Chondrocyte (in vitro differentiated cells): Measurements from ENCODE around the gene SAMD9L. TPM values are rescaled to one million over a fixed set of nuclear protein-coding genes. Genes with fewer than 3 reads are reported as not detected.
A peak's percentile ranks its signal among the peaks of the same experiment; 100 is the strongest.

ENCODE experiments used
- DNase-seq: peaks from one replicate; pipeline ENCODE4 v3.0.0; 2021; ENCODE audit warnings: mixed read lengths, low spot score
- H3K27ac Mint-ChIP-seq: one replicate; pipeline ENCODE4 v1.8.0; 2021; ENCODE audit warnings: mild to moderate bottlenecking, moderate library complexity, mixed read lengths; ENCODE audit not compliant: unreplicated experiment
- H3K27me3 Mint-ChIP-seq: 2 replicates; pipeline ENCODE4 v1.8.0; 2021; ENCODE audit warnings: low read depth, mixed read lengths
- H3K36me3 Mint-ChIP-seq: 2 replicates; pipeline ENCODE4 v1.8.0; 2021; ENCODE audit warnings: low read depth, mixed read lengths
- H3K4me1 Mint-ChIP-seq: 2 replicates; pipeline ENCODE4 v1.8.0; 2021; ENCODE audit warnings: low read depth, mild to moderate bottlenecking, mixed read lengths
- H3K4me3 Mint-ChIP-seq: one replicate; pipeline ENCODE4 v1.8.0; 2021; ENCODE audit warnings: mild to moderate bottlenecking, moderate library complexity, mixed read lengths; ENCODE audit not compliant: unreplicated experiment
- H3K9me3 Mint-ChIP-seq: 2 replicates; pipeline ENCODE4 v1.8.0; 2021; ENCODE audit warnings: low read depth, mixed read lengths
- total RNA-seq: library from RNA; stranded (reverse); gene quantifications from 3 replicates; pipeline ENCODE4 v1.2.1, GENCODE V29; 2021
- TF ChIP-seq, protein P1 (sequence below): fragments of 200-600 bp; sonication (generic); IDR thresholded peaks from 2 replicates; pipeline ENCODE4 v1.5.0; 2021; ENCODE audit warnings: antibody characterized with exemption, mild to moderate bottlenecking, moderate library complexity

The SAMD9L gene
- total RNA-seq, 1 donor from 2014 or later = 6.9 TPM

DNA sequence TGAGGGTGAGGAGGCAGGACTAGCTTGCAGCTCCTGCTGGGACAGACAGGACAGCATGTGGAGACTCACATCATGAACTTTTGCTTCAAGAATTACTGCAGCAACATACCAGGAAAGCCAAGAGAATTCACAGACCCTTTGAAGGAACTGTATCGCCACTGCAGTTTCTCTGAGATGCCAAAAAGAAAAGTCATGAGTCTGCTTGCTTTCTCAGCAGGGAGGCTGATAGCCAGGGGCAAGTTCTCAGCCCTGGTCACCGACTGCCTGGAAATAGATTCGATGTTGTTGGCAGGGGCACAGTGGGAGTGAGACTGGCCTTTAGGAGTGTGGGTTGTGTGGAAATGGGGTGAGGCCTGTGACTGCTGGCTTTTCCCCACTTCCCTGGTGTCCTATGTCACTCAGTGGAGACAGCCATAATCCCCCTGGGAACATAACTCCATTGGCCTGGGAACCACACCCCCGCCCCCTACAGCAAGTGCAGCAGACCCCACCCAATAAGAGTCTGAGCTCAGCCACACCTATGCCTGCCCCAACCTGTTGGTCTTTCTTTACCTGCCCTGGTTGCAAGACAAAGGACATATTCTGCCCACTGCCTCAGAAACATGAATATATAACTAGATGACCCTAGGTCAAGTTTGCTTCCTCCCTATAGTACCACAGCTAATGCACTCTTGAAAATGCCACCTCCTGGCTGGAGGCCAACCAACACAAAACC is 28.8 kb downstream of the SAMD9L start:
- TF ChIP-seq, protein P1, sequence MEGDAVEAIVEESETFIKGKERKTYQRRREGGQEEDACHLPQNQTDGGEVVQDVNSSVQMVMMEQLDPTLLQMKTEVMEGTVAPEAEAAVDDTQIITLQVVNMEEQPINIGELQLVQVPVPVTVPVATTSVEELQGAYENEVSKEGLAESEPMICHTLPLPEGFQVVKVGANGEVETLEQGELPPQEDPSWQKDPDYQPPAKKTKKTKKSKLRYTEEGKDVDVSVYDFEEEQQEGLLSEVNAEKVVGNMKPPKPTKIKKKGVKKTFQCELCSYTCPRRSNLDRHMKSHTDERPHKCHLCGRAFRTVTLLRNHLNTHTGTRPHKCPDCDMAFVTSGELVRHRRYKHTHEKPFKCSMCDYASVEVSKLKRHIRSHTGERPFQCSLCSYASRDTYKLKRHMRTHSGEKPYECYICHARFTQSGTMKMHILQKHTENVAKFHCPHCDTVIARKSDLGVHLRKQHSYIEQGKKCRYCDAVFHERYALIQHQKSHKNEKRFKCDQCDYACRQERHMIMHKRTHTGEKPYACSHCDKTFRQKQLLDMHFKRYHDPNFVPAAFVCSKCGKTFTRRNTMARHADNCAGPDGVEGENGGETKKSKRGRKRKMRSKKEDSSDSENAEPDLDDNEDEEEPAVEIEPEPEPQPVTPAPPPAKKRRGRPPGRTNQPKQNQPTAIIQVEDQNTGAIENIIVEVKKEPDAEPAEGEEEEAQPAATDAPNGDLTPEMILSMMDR = no peak
- Mint-ChIP-seq H3K36me3 (peaks cover 11% of the 10 kb centered on the region), H3K9me3 (peaks cover 21% of the 10 kb centered on the region), H3K27ac (peak overlapping the region; percentile 66), H3K27me3 (peaks cover 9% of the 10 kb centered on the region), H3K4me1 (peaks cover 50% of the 10 kb centered on the region), H3K4me3 (no peak overlapping the region)
- DNase-seq = no peak

DNA sequence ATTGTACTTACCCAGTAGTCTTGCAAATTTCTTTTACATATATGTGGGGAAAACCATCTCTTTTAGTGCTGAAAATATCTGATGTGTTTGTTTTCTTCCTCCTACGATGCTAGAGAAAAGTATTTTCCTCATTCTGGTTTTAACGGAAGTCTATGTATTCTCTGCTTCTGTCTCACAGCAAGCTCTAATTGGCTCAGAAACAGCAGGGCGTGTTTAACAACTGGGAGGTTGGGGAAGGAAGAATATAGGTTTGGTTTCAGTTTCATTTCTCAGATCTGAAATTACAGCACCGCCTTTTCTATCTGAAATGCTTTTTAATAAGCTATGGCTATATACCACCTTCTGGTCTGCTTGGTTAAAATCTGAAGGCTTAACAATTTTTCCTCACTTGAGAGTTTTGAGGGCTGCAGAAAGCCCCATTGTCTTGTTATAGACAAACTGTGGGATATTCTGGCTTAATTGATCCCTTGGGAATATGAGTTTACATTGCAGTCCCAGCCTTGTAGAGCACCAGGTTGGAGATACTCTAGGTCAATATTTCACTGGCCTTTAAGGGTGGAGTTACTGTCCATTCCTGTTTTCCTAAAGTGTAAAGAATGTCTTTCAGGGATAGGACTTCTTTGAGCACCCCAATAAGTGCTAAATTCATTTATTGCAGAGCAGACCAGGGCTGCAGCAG is 30.2 kb downstream of the SAMD9L start, which contains the start of gene SAMD9:
TSS of gene SAMD9 (minus strand) at position 128 of the 679 bp plus-strand sequence. CDS start 11,882 bp downstream, outside the sequence.
- Mint-ChIP-seq H3K4me1 (peaks cover 50% of the 10 kb centered on the region), H3K9me3 (peaks cover 10% of the 10 kb centered on the region), H3K4me3 (peak within 1 kb of the TSS; percentile 54), H3K27ac (peak within 1 kb of the TSS; percentile 74), H3K36me3 (peaks cover 13% of the 10 kb centered on the region), H3K27me3 (no peaks in the 10 kb centered on the region)
- DNase-seq = no peak
- TF ChIP-seq, protein P1 = no peak

DNA sequence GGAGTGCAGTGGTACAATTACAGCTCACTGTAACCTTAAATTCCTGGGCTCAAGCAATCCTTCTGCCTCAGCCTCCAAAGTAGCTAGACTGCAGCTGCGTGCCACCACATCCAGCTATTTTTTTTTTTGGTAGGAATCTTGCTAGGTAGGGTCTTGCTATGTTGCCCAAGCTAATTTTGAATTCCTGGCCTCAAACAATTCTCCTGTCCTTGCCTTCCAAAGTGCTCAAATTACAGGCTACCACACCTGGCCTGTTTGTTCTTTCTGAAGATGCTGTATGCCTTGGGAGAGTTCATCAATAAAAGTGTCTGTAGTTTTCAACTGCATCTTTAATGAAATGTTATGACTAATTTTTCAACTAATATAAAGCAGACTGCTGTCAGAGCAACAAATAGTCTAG is 30.9 kb downstream of the SAMD9L start:
- Mint-ChIP-seq H3K9me3 (peaks cover 9% of the 10 kb centered on the region), H3K27me3 (no peaks in the 10 kb centered on the region), H3K36me3 (peaks cover 12% of the 10 kb centered on the region), H3K4me1 (peaks cover 50% of the 10 kb centered on the region), H3K4me3 (peak overlapping the region; percentile 54), H3K27ac (no peak overlapping the region)
- TF ChIP-seq, protein P1 = no peak
- DNase-seq = no peak

DNA sequence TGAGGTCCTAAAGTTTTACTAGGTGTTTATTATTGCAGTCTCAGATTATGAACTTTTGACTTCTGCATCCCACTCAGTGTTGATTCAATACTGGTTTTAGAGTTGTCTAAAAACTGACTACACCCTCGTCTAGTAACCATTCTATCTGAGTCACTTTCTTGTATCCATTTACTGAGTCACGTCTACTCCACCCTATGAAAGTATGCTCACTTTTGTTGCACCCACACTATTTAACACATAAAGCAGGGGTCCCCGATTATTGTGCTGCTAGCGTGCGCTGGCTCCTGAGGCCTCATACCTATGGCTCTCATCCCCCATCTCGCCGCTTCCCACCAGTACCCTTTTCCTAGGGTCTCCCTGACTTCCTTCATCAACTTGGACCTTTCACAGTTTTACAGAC is 32.4 kb downstream of the SAMD9L start:
- H3K36me3 Mint-ChIP-seq = peaks cover 18% of the 10 kb centered on the region
- H3K27ac Mint-ChIP-seq = peak overlapping the region; percentile 15
- H3K4me1 Mint-ChIP-seq = peaks cover 50% of the 10 kb centered on the region
- no peak overlapping the region for H3K4me3 Mint-ChIP-seq
- H3K9me3 Mint-ChIP-seq = peaks cover 14% of the 10 kb centered on the region
- DNase-seq = no peak
- H3K27me3 Mint-ChIP-seq = no peaks in the 10 kb centered on the region
- TF ChIP-seq, protein P1 = no peak

DNA sequence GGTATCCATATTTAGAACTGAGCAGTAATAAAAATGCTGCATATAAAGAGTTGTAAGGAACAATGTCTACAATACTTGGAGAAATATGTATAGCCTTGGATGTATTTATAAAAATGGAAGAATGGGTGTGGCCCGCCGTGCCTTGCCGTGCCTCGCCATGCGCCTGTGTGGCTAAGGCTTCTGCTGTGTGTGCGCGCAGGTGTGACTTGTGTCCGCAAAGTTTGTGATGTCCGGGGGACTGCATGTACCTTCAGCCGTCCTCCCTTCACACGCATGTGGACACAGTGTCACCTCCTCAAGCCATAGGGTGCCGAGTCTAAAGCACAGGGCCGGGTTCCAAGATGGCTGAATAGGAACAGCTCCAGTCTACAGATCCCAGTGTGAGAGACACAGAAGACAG is 40.2 kb downstream of the SAMD9L start:
- peaks cover 52% of the 10 kb centered on the region for H3K36me3 Mint-ChIP-seq
- DNase-seq = peak; percentile 73
- H3K27me3 Mint-ChIP-seq = peaks cover 8% of the 10 kb centered on the region
- no peak overlapping the region for H3K27ac Mint-ChIP-seq
- H3K9me3 Mint-ChIP-seq = peaks cover 45% of the 10 kb centered on the region
- no peak overlapping the region for H3K4me3 Mint-ChIP-seq
- no peaks in the 10 kb centered on the region for H3K4me1 Mint-ChIP-seq
- TF ChIP-seq, protein P1 = no peak
